GM10248 (cell line): Measurements from ENCODE around the gene TAS1R3.

ENCODE experiments used
- CTCF ChIA-PET: fragments of 300-600 bp; sonication (Branson Sonifier 250); formaldehyde crosslinking; extraction: SDS; loops from one replicate; lab custom pipeline; 2021; ENCODE audit warnings: antibody characterized with exemption; lab: Yijun Ruan, JAX
- POLR2A ChIA-PET: fragments of 350-650 bp; sonication (Branson Sonifier 250); formaldehyde crosslinking; extraction: SDS; loops from one replicate; lab custom pipeline; 2020; ENCODE audit warnings: antibody characterized with exemption; lab: Yijun Ruan, JAX
- DNase-seq: peaks from one replicate; pipeline ENCODE4 v3.0.0; 2012; ENCODE audit errors: extremely low spot score
- TF ChIP-seq, protein P1 (sequence below): IDR thresholded peaks from 2 replicates; pipeline ENCODE4 v1.5.1; 2012; ENCODE audit warnings: mild to moderate bottlenecking, low read depth; ENCODE audit errors: extremely low read depth, missing control alignments, control extremely low read depth

TAS1R3 gene

DNA sequence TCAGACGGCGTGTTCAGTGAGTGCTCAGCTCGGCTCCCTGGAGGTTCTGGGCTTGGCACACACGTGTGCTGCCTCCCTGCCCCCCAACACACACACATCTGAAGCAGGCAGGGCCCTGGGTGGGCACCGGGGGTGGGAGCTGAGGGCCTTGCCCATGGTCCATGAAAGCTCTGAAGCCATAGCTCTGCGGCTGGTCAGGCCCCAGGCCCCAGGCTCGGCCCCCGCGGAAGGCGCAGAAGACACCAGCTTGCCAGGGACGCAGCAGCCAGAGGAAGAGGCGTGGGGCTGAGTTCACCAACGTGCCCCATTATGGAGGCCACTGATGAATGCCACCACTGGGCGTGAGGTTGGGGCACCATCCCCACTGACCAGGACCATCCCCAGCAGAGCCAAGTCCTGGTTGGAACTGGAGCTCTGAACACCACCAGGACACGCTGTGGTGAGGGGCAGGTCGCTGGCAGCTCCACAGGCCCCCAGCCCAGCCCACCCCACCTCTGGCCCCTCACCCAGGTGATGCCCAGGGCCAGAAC is 39.8 kb downstream of the TAS1R3 start:
- no peak for DNase-seq
- ChIA-PET CTCF (interaction anchor here (1.1 to 4.0 kb wide), 12 partner anchors 8 to 386 kb away, joined by 3 to 29 read pairs (median 5); partner anchors contain the start of genes CCNL2, MRPL20 and MXRA8), POLR2A (no interaction called here)
- TF ChIP-seq, protein P1, sequence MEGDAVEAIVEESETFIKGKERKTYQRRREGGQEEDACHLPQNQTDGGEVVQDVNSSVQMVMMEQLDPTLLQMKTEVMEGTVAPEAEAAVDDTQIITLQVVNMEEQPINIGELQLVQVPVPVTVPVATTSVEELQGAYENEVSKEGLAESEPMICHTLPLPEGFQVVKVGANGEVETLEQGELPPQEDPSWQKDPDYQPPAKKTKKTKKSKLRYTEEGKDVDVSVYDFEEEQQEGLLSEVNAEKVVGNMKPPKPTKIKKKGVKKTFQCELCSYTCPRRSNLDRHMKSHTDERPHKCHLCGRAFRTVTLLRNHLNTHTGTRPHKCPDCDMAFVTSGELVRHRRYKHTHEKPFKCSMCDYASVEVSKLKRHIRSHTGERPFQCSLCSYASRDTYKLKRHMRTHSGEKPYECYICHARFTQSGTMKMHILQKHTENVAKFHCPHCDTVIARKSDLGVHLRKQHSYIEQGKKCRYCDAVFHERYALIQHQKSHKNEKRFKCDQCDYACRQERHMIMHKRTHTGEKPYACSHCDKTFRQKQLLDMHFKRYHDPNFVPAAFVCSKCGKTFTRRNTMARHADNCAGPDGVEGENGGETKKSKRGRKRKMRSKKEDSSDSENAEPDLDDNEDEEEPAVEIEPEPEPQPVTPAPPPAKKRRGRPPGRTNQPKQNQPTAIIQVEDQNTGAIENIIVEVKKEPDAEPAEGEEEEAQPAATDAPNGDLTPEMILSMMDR = no peak

DNA sequence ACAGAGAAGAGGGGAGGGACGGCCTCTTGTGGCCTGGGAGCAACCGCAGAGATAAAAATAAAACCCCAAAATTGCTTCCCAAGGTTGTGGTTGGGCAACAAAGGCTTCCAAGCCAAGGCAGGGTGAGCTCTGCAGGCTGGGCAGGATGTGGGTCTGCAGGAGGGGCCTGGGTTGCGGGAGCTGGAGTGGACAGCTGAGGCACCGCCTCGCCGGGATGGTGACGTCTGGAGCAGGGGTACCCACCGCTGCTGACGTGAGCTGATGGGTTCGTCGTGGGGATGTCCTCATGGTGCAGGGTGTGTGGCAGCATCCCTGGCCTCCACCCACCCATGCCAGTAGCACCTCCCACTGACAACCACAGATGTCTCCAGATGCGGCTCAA is 40.3 kb downstream of the TAS1R3 start:
- DNase-seq = no peak
- TF ChIP-seq, protein P1 = no peak
- POLR2A ChIA-PET = no interaction called here
- CTCF ChIA-PET = interaction anchor here (0.8 to 4.0 kb wide), 21 partner anchors 8 to 387 kb away, joined by 3 to 29 read pairs (median 4); partner anchors contain the start of genes CCNL2, MRPL20, MXRA8 and UBE2J2

DNA sequence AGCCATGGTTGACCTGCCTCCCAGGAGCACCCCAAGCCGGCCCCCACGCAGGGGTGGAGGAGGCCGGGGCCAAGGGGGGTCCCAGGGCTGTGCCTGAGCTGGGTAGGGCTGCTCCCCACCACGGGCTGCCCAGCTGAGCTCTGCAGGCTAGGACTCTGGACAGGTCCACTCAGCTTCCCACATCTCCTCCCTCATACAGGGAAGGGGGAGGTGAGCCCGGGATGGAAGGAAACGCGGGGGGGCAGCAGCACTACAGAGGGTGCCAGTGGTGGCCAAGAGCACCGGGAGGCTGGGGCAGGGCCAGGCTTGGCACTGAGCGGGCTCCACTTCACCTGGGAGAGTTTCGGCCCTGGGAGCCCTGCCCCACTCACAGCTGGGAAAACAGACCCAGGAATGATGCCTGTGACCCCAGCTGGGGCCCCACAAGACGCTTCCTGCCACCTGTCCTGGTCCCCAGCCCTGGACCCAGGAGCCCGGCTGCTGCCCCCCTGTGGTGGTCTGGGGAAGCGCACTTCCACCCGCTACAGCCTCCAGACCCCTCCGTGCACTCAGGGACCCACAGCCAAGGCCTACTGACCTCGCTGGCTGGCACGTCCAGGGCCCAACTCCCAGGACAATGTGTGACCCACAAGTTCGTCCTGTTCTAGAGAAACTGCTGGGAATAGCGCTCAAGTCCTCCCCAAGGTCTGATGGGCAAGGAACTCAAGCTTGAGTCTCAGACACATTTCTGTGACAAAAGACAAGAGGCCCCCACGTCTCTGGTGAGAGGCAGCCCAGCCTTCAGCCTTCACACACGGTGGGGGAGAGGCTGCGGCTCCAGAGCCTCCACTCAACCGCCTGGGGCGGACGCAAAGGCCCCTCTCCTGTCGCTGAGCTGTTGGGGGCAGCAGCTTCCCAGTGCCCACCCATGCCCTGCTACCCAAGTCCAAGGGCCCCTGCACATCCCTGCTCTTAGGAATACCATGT is 40.9 kb downstream of the TAS1R3 start:
- POLR2A ChIA-PET = interaction anchor here (0.9 kb wide), 1 partner anchor 27 kb away, joined by 4 read pairs; the partner anchor contains the start of gene CCNL2
- peak; percentile 90 for DNase-seq
- TF ChIP-seq, protein P1 = peak; percentile 92
- CTCF ChIA-PET = interaction anchor here (0.6 to 4.0 kb wide), 27 partner anchors 9 to 387 kb away, joined by 3 to 29 read pairs (median 4); partner anchors contain the start of genes CCNL2, MRPL20, MXRA8 and UBE2J2

DNA sequence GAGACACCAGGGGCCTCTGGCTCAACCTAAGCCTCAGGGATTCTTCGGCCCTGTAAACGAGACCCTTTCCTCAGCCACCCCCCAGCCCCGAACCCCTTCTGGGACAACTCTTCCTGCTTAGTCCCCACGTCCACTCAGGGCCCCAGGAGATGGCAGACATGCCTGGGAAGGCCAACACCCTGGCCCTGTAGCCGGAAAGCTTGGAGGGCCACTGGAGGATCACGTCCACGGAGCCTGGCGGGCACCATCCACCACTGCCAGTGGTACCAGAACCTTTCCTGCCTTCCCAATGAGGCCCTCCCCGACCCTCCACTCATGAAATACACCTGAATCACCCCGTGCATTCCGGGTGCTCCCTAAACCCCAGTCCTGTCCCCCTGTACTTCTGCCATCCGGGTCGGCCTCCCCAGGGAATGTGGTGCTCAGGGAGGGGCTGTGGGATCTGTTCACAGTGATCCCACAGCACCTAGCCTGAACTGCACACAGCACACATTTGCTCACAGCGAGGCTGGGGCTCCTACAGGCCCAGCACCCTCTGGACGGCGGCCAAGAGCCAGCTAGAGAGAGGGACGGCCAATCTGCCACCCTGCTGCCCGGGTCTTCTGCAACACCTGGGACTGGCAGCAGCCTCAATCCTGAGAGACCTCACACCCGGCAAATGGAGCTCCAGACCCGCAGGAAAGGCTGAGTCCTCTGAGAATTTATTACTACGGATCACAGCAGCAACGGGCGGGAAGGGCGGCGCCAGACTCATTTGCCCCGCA is 42.2 kb downstream of the TAS1R3 start:
- TF ChIP-seq, protein P1 = no peak
- POLR2A ChIA-PET = no interaction called here
- no peak for DNase-seq
- CTCF ChIA-PET = interaction anchor here (0.7 to 4.0 kb wide), 14 partner anchors 10 to 132 kb away, joined by 3 to 29 read pairs (median 6); partner anchors contain the start of gene CCNL2

DNA sequence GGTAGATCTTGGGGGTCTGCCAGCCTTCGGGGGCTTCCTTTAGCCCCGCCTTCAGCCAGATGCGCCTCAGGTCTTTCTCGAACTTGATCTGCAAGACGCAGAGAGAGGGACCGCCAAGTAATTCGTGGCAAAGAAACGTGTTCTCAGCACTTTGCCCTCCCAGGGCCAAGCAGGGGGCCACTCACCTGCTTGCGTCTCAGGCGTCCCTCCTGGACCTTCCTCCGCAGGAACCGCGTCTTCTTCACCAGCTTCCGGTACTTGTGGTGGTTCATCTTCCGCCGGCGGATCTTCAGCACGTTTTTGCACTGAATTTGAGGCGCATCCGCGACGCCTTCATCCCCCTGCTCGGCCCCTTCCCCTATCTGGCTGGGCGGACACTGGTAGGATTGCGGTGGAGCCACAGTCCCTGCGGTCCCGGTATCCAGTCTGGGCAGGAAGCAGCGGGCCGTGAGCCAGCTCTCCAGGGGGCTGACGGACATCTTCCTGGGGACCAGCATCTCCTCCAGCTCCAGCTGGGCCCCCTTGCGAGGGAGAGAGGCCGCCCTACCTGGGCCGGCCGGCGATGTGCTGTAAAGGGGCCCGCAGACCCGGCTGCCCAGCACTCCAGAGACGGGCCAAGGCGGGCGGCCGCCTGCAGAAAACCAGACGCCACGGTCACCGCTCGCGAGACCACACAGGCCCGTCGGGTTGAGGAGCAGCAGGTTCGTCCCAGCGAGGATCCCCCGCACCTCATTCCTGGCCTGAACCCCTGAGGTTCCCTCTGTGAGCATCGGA is 42.9 kb downstream of the TAS1R3 start:
- TF ChIP-seq, protein P1 = no peak
- CTCF ChIA-PET = interaction anchor here (0.7 to 3.7 kb wide), 5 partner anchors 17 to 64 kb away, joined by 3 to 20 read pairs (median 4); partner anchors contain the start of gene CCNL2
- DNase-seq = no peak
- POLR2A ChIA-PET = no interaction called here
